Activated naive CD8-positive, alpha-beta T cell treated with anti-CD3 and anti-CD28 coated beads, Interleukin-2, amount 50 U/mL, for 24 hours (primary cell): ENCODE results near the gene SLC27A1.
A peak's percentile ranks its signal among the peaks of the same experiment; 100 is the strongest.

Source experiments
- ATAC-seq: fragments of 150-1000 bp; cut with Tn5 transposase; one replicate; pipeline ENCODE4 v1.10.0; 2021
- DNase-seq: peaks from one replicate; pipeline ENCODE4 v3.0.0; 2021
- H3K27ac Mint-ChIP-seq: one replicate; pipeline ENCODE4 v1.8.0; 2021; ENCODE audit warnings: mild to moderate bottlenecking, mixed read lengths
- H3K27me3 Mint-ChIP-seq: one replicate; pipeline ENCODE4 v1.8.0; 2021; ENCODE audit warnings: mixed read lengths
- H3K36me3 Mint-ChIP-seq: one replicate; pipeline ENCODE4 v1.8.0; 2021; ENCODE audit warnings: low read depth, mixed read lengths
- H3K4me1 Mint-ChIP-seq: one replicate; pipeline ENCODE4 v1.8.0; 2021; ENCODE audit warnings: mixed read lengths
- H3K4me3 Mint-ChIP-seq: one replicate; pipeline ENCODE4 v1.8.0; 2021; ENCODE audit warnings: mild to moderate bottlenecking, moderate library complexity, mixed read lengths
- H3K9me3 Mint-ChIP-seq: one replicate; pipeline ENCODE4 v1.8.0; 2021; ENCODE audit warnings: mixed read lengths

Gene SLC27A1

GRCh38 chr19:17470068-17470841 is at the start of gene SLC27A1:
Gene SLC27A1, plus strand, starts transcription at chr19:17470524. Its CDS starts 17 bp downstream, at chr19:17470541.
- ATAC-seq (peak; percentile 89), DNase-seq (peak; percentile 92)
- peak within 1 kb of the TSS; percentile 91 for H3K4me3 Mint-ChIP-seq
- H3K27ac Mint-ChIP-seq: peak within 1 kb of the TSS; percentile 94
- no peaks in the 10 kb centered on the region for H3K9me3 Mint-ChIP-seq
- peaks cover 30% of the 10 kb centered on the region for H3K4me1 Mint-ChIP-seq
- H3K27me3 Mint-ChIP-seq: no peaks in the 10 kb centered on the region
- H3K36me3 Mint-ChIP-seq: no peaks in the 10 kb centered on the region

DNA sequence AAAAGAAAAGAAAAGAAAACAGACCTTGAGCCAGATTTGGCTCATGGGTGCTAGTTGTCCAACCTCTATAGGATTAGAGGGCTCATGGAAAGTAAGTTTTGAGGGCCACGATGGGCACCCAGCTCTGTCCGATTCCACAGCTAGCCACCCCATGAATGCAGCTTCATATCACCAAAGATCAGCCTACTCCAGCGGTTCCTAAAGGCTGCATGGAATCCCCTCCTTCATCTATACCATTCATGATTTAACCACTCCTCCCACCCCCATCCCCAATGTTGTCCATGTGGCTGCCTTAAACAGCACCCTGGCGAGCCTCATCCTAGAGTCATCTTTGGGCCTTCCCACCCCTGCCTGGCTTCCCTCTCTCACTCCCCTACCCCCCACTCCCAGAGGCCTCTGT is 48.4 kb upstream of the SLC27A1 start:
- peaks cover 16% of the 10 kb centered on the region for H3K4me1 Mint-ChIP-seq
- no peaks in the 10 kb centered on the region for H3K9me3 Mint-ChIP-seq
- H3K27ac Mint-ChIP-seq: no peak overlapping the region
- DNase-seq (no peak), ATAC-seq (no peak)
- H3K4me3 Mint-ChIP-seq: no peak overlapping the region
- peaks cover under 1% of the 10 kb centered on the region for H3K36me3 Mint-ChIP-seq
- H3K27me3 Mint-ChIP-seq: no peaks in the 10 kb centered on the region

- no peak for DNase-seq
- Mint-ChIP-seq H3K9me3 (no peaks in the 10 kb centered on the region), H3K36me3 (no peaks in the 10 kb centered on the region), H3K4me1 (peaks cover 15% of the 10 kb centered on the region), H3K27me3 (no peaks in the 10 kb centered on the region), H3K4me3 (no peak overlapping the region), H3K27ac (no peak overlapping the region)
- ATAC-seq: no peak
These were observed 46.7 kb upstream of the SLC27A1 start for GRCh38 chr19:17423429-17424208.

GRCh38 chr19:17424743-17425365 is 45.5 kb upstream of the SLC27A1 start:
- H3K4me1 Mint-ChIP-seq: peaks cover 5% of the 10 kb centered on the region
- DNase-seq (peak; percentile 52), ATAC-seq (peak; percentile 35)
- H3K27ac Mint-ChIP-seq: no peak overlapping the region
- no peak overlapping the region for H3K4me3 Mint-ChIP-seq
- no peaks in the 10 kb centered on the region for H3K36me3 Mint-ChIP-seq
- H3K27me3 Mint-ChIP-seq: no peaks in the 10 kb centered on the region
- H3K9me3 Mint-ChIP-seq: no peaks in the 10 kb centered on the region

DNA sequence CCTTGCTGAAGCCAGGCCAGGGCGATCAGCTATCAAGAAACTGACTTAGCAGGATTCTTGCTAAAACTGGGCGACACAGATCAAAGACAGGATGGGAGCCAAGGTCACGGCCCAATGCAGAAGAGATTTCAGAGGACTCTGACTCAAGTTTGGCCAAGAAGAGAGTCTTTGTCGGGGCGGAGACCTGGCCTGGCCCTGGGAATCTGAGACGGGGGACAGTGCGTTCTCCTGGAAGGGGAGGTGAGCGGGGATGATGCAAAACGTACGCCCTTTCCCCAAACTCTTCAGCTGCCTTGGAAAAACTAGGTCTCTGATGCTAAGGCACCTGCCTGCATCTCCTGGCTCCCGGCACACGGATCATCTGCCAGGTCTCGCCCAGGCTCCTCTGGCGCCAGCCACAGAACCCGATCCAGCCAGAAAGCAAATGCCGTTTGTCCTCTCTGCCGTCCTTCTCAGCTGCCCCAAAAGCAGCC is 40.6 kb upstream of the SLC27A1 start:
- no peaks in the 10 kb centered on the region for H3K9me3 Mint-ChIP-seq
- H3K4me3 Mint-ChIP-seq: no peak overlapping the region
- H3K27me3 Mint-ChIP-seq: no peaks in the 10 kb centered on the region
- no peaks in the 10 kb centered on the region for H3K36me3 Mint-ChIP-seq
- H3K4me1 Mint-ChIP-seq: no peaks in the 10 kb centered on the region
- no peak for ATAC-seq
- DNase-seq: no peak
- H3K27ac Mint-ChIP-seq: no peak overlapping the region

- no peaks in the 10 kb centered on the region for H3K9me3 Mint-ChIP-seq
- H3K4me1 Mint-ChIP-seq: no peaks in the 10 kb centered on the region
- DNase-seq (no peak), ATAC-seq (no peak)
- no peak overlapping the region for H3K27ac Mint-ChIP-seq
- no peaks in the 10 kb centered on the region for H3K36me3 Mint-ChIP-seq
- no peak overlapping the region for H3K4me3 Mint-ChIP-seq
- no peaks in the 10 kb centered on the region for H3K27me3 Mint-ChIP-seq
These were observed 38.9 kb upstream of the SLC27A1 start for GRCh38 chr19:17431417-17431816.

GRCh38 chr19:17435218-17435617 is 35.1 kb upstream of the SLC27A1 start:
- H3K4me3 Mint-ChIP-seq: no peak overlapping the region
- no peaks in the 10 kb centered on the region for H3K36me3 Mint-ChIP-seq
- H3K27ac Mint-ChIP-seq: no peak overlapping the region
- no peak for DNase-seq
- H3K27me3 Mint-ChIP-seq: no peaks in the 10 kb centered on the region
- no peak for ATAC-seq
- no peaks in the 10 kb centered on the region for H3K4me1 Mint-ChIP-seq
- H3K9me3 Mint-ChIP-seq: no peaks in the 10 kb centered on the region

- Mint-ChIP-seq H3K4me1 (no peaks in the 10 kb centered on the region), H3K27ac (no peak overlapping the region), H3K4me3 (no peak overlapping the region), H3K36me3 (no peaks in the 10 kb centered on the region), H3K9me3 (no peaks in the 10 kb centered on the region), H3K27me3 (no peaks in the 10 kb centered on the region)
- no peak for DNase-seq
- no peak for ATAC-seq
These were observed 34.0 kb upstream of the SLC27A1 start for GRCh38 chr19:17436094-17436873.

- Mint-ChIP-seq H3K4me1 (no peaks in the 10 kb centered on the region), H3K36me3 (no peaks in the 10 kb centered on the region), H3K9me3 (no peaks in the 10 kb centered on the region), H3K27ac (no peak overlapping the region), H3K27me3 (no peaks in the 10 kb centered on the region), H3K4me3 (no peak overlapping the region)
- DNase-seq: no peak
- no peak for ATAC-seq
These were observed 33.5 kb upstream of the SLC27A1 start for GRCh38 chr19:17436874-17437267.

GRCh38 chr19:17441241-17442021 is 28.9 kb upstream of the SLC27A1 start:
- Mint-ChIP-seq H3K4me1 (no peaks in the 10 kb centered on the region), H3K27ac (no peak overlapping the region), H3K9me3 (no peaks in the 10 kb centered on the region), H3K4me3 (no peak overlapping the region), H3K27me3 (no peaks in the 10 kb centered on the region), H3K36me3 (no peaks in the 10 kb centered on the region)
- DNase-seq (peak; percentile 30), ATAC-seq (peak; percentile 88)

GRCh38 chr19:17445526-17446165 is 24.7 kb upstream of the SLC27A1 start:
- peaks cover 12% of the 10 kb centered on the region for H3K4me1 Mint-ChIP-seq
- no peak for DNase-seq
- H3K9me3 Mint-ChIP-seq: no peaks in the 10 kb centered on the region
- no peaks in the 10 kb centered on the region for H3K36me3 Mint-ChIP-seq
- no peak overlapping the region for H3K4me3 Mint-ChIP-seq
- H3K27ac Mint-ChIP-seq: no peak overlapping the region
- H3K27me3 Mint-ChIP-seq: peaks cover 14% of the 10 kb centered on the region
- no peak for ATAC-seq

DNA sequence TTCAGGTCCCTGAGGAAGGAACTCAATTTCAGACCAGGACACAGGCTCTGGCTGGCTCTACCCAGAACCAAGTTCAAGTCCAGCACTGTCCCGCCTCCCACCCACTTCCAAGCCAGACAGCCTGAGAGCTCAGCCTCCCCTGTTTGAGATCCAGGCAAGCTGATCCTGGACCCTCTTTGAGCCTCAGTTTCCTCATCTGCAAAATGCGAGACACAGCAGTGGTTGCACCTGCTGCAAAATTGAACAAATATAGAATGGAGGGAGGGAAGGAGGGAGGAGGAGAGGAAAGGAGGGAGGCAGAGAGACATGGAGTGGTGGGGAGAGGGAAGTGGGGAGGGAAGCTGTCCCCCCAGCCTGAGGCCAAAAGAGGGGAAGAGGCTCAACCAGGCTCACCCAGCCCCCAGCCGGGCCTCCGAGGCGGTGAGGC is 22.6 kb upstream of the SLC27A1 start:
- Mint-ChIP-seq H3K36me3 (no peaks in the 10 kb centered on the region), H3K27ac (no peak overlapping the region), H3K9me3 (no peaks in the 10 kb centered on the region), H3K4me3 (peak overlapping the region; percentile 24), H3K4me1 (peaks cover 20% of the 10 kb centered on the region), H3K27me3 (peaks cover 14% of the 10 kb centered on the region)
- ATAC-seq: no peak
- DNase-seq: no peak
